Epithelial cell of proximal tubule (primary cell): ENCODE results near the gene TRABD2B. TPM values are rescaled to one million over a fixed set of nuclear protein-coding genes. Genes with fewer than 3 reads are reported as not detected.

ENCODE experiments used
- DNase-seq: peaks from one replicate; pipeline ENCODE4 v3.0.0-alpha.2; 2011; ENCODE audit warnings: low read depth
- H3K4me3 ChIP-seq: 2 replicates; pipeline ENCODE4 v1.5.1; 2011; ENCODE audit warnings: low read depth, mild to moderate bottlenecking, low read length
- total RNA-seq: library from RNA; depleted of rRNA; stranded (reverse); fragments of >200 nt; gene quantifications from 2 replicates; pipeline ENCODE4 v1.2.3, GENCODE V29; 2015
- TF ChIP-seq, protein P1 (sequence below): conservative IDR thresholded peaks from 2 replicates; pipeline ENCODE4 v1.5.1; 2012; ENCODE audit warnings: low read depth, mild to moderate bottlenecking, low read length

The TRABD2B gene
- total RNA-seq, 1 donor from 2014 or later: 0.46 TPM

DNA sequence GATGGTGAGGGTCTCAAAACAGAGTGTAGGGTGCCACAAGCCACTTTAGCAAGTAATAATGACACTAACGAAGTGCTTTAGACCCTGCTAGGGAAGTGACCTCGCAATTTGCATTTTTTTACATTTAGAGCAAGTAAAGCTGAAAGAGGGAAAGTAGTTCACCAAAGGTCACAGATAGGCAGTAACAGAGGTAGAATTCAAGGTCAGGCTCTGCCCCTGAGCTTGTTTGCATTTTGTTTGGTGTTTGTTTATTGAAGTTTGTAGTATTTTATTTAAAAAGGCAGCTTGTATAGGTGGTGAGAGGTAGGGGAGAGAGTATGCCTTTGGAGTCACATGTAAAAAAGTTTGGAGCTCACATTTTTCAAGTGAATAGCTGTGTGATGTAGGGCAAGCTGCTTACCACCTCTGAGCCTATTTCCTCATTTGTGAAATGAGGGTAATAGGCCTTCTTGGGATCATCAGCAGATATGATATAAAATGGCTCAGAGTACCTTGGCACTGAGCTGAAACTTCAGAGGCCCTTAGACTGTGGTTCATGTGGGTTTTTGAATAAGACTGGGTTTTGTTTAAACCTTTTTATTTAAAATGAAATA lies 142.5 kb downstream of the TRABD2B start:
- TF ChIP-seq, protein P1, sequence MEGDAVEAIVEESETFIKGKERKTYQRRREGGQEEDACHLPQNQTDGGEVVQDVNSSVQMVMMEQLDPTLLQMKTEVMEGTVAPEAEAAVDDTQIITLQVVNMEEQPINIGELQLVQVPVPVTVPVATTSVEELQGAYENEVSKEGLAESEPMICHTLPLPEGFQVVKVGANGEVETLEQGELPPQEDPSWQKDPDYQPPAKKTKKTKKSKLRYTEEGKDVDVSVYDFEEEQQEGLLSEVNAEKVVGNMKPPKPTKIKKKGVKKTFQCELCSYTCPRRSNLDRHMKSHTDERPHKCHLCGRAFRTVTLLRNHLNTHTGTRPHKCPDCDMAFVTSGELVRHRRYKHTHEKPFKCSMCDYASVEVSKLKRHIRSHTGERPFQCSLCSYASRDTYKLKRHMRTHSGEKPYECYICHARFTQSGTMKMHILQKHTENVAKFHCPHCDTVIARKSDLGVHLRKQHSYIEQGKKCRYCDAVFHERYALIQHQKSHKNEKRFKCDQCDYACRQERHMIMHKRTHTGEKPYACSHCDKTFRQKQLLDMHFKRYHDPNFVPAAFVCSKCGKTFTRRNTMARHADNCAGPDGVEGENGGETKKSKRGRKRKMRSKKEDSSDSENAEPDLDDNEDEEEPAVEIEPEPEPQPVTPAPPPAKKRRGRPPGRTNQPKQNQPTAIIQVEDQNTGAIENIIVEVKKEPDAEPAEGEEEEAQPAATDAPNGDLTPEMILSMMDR: no peak
- no peak overlapping the region for H3K4me3 ChIP-seq
- no peak for DNase-seq

DNA sequence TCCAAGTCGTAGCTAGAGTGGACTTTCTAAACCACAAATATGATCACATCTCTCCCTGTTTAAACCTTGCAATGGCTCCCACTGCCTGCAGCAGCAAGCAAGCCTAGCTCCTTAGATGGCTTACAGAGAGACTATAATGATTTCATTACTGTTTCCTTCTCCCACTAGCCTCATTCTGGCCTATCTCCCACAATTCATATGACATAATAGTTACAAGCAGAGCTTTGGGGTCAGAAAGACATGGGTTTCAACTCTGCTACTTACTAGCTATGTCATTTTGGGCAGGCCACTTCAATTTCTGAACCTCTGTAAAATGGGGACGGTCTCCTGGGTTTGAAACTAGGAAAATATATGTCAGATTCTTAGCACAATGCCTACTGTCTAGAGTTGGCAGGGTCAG lies 143.3 kb downstream of the TRABD2B start:
- no peak overlapping the region for H3K4me3 ChIP-seq
- TF ChIP-seq, protein P1: no peak
- DNase-seq: no peak

DNA sequence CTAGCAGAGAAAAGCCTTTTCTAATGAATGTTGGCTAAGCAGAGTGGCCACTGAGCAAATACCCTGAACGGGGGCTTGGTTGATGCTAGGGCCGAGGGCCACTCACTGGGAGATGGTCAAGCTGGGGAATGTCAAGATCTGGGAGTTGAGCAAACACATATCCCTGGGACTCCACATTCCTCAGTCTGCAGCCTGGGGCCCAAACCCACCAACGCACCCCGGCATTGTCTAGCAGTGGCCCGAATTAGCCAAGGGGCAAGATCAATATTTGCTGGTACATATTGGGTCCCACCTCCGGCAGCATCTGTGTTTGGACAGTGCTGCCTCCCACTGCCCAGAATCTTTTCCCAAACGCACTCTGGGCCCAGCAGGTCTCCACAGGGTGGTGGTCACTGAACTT lies 144.1 kb downstream of the TRABD2B start:
- no peak overlapping the region for H3K4me3 ChIP-seq
- no peak for DNase-seq
- TF ChIP-seq, protein P1: no peak

DNA sequence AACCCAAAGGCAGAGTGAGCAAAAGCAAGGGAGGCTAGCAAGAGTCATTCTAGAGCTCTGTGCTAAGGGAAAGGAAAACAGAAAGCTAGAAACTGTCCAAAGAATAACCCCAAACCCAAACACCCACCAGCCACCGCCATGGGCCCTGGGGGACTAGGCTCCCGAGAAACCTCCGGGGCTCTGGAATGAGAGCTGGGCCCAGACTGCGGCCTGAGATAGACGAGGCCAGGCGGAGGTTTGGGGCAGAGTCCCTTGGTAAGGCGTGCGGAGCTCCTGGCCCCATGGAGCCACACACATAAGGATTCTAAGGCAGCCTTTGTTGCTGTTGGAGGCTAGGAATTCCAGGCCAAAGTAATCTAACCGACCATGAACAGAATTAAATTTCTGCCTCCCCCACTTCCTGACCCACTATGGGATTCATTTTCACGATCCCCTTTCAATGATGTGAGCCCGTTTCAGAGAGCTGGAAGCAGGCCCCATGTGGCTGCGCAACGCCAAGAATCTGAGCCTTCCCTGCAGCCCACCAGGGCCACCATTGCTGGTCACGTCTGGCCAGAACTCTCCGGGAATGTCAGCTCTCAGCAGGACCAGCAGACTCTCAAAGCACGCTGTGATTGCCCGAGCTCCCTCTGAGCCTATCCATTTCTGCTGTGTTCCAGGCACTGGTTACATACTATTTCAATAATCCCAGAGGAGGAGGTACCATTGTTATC lies 145.0 kb downstream of the TRABD2B start:
- TF ChIP-seq, protein P1: no peak
- H3K4me3 ChIP-seq: no peak overlapping the region
- DNase-seq: no peak

DNA sequence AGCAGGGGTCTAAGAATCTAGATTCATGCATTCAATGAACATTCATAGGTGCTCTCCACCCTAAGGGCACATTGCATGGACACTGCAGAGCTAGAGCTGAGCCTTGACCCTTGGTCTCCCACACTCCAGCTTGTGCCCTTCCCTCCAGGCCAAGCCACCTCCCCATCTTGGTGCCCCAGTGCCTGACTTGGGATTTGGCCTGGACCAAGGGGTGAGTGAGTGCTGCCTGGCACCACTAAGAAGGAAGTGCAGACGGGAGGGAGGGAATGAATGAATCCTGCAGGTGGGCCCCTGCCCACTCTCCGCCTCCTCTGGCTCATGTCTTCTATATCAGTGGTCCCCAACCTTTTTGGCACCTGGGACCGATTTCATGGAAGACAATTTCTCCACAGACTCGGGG lies 146.7 kb downstream of the TRABD2B start:
- H3K4me3 ChIP-seq: no peak overlapping the region
- DNase-seq: no peak
- TF ChIP-seq, protein P1: no peak

DNA sequence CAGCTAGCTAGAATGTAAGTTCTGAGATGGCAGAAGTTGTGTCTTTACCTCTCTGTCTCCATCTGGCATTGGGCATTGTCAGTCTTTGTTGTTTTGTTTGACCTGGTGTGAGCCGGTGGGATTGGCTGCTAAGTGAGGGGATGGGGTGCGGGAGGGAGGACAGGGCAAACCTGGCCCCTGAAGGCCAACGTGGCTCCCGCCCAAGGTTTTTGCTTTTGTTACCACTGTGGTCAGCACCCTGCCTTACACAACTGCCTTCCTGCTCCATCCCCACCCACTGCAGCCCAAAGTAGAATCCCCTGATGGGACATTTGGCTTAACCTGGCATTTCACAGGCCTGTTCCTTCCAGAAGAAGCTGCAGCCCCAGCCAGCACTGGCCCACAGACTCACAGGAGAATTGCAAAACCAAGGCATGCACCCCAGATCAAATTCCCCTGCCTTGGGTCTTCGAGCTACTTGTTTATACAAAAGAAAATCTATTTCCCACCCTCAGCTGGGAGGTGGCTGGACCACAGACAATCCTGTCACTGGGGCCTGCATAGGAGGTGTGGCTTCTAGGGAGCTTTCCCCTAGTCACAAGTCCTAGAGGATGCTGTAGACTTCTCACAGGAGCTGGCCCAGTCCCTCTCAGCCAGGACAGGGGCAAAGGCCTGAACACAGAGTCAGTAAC lies 147.5 kb downstream of the TRABD2B start:
- no peak for DNase-seq
- no peak overlapping the region for H3K4me3 ChIP-seq
- TF ChIP-seq, protein P1: no peak
